ENCODE data around the gene ANO2. TPM values are rescaled to one million over a fixed set of nuclear protein-coding genes. Genes with fewer than 3 reads are reported as not detected.

The ANO2 gene
- total RNA-seq, 6 experiments from 2014 or later, result 0.15 to 0.51 (median 0.25) TPM; not detected in 3

- H3K36me3 Mint-ChIP-seq (ENCODE audit: low read depth), result no peaks in the 10 kb centered on the region
- H3K4me1 Mint-ChIP-seq (ENCODE audit: low read depth), result peaks cover 6% of the 10 kb centered on the region
- TF ChIP-seq, protein P1, sequence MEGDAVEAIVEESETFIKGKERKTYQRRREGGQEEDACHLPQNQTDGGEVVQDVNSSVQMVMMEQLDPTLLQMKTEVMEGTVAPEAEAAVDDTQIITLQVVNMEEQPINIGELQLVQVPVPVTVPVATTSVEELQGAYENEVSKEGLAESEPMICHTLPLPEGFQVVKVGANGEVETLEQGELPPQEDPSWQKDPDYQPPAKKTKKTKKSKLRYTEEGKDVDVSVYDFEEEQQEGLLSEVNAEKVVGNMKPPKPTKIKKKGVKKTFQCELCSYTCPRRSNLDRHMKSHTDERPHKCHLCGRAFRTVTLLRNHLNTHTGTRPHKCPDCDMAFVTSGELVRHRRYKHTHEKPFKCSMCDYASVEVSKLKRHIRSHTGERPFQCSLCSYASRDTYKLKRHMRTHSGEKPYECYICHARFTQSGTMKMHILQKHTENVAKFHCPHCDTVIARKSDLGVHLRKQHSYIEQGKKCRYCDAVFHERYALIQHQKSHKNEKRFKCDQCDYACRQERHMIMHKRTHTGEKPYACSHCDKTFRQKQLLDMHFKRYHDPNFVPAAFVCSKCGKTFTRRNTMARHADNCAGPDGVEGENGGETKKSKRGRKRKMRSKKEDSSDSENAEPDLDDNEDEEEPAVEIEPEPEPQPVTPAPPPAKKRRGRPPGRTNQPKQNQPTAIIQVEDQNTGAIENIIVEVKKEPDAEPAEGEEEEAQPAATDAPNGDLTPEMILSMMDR (IDR thresholded peaks at IDR 0.05), result no peak
- peaks cover 20% of the 10 kb centered on the region for H3K27me3 Mint-ChIP-seq (ENCODE audit: insufficient read depth)
- no peaks in the 10 kb centered on the region for H3K9me3 Mint-ChIP-seq
- H3K4me3 Mint-ChIP-seq, result no peak overlapping the region
- no peak for DNase-seq
- H3K27ac Mint-ChIP-seq, result no peak overlapping the region
These were observed 40.4 kb upstream of the ANO2 start for GRCh38 chr12:5985471-5985870.

DNA sequence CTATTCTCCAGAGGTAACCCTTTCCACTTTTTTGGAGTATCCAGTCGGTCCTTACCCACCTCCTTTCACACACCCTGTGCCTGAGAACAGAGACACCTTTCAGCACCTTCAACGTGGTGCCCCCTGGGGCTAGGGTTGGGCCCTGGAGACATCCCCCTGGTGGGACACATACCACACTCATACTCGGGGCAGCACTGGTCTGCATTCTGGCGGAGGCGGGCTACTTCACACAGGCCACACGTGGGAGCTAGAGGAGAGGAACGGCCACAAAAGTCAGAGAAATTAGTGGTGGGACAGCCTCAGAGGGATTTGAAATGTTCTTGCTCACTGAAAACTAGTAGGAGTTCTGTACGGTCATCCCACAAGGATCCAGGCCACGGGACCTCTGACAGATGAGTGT lies 39.8 kb upstream of the ANO2 start:
- peaks cover 23% of the 10 kb centered on the region for H3K27me3 Mint-ChIP-seq (ENCODE audit: insufficient read depth)
- TF ChIP-seq, protein P1 (IDR thresholded peaks at IDR 0.05), result no peak
- peaks cover 6% of the 10 kb centered on the region for H3K4me1 Mint-ChIP-seq (ENCODE audit: low read depth)
- H3K36me3 Mint-ChIP-seq (ENCODE audit: low read depth), result no peaks in the 10 kb centered on the region
- no peak overlapping the region for H3K27ac Mint-ChIP-seq
- H3K4me3 Mint-ChIP-seq, result no peak overlapping the region
- H3K9me3 Mint-ChIP-seq, result no peaks in the 10 kb centered on the region
- DNase-seq, result no peak

- Mint-ChIP-seq H3K27ac (no peak overlapping the region), H3K27me3 (ENCODE audit: insufficient read depth) (peaks cover 26% of the 10 kb centered on the region), H3K9me3 (no peaks in the 10 kb centered on the region), H3K4me1 (ENCODE audit: low read depth) (no peaks in the 10 kb centered on the region), H3K36me3 (ENCODE audit: low read depth) (no peaks in the 10 kb centered on the region), H3K4me3 (no peak overlapping the region)
- TF ChIP-seq, protein P1 (IDR thresholded peaks at IDR 0.05), result no peak
- no peak for DNase-seq
These were observed 37.0 kb upstream of the ANO2 start for GRCh38 chr12:5982106-5982505.

DNA sequence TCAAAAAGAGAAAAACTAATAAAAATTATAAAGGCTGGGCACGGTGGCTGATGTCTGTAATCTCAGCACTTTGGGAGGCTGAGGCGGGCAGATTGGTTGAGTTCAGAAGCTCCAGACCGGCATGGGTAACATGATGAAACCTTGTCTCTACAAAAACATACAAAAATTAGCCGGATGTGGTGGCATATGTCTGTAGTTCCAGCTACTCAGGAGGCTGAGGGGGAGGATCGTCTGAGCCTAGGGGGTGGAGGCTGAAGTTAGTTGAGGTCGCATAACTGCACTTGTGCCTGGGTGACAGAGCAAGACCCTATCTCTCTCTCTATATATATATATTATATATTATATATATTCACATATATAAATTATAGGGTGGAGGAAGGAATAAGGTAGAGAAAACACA lies 32.5 kb upstream of the ANO2 start:
- DNase-seq, result no peak
- no peaks in the 10 kb centered on the region for H3K36me3 Mint-ChIP-seq (ENCODE audit: low read depth)
- H3K27ac Mint-ChIP-seq, result no peak overlapping the region
- peaks cover 53% of the 10 kb centered on the region for H3K27me3 Mint-ChIP-seq (ENCODE audit: insufficient read depth)
- no peaks in the 10 kb centered on the region for H3K9me3 Mint-ChIP-seq
- TF ChIP-seq, protein P1 (IDR thresholded peaks at IDR 0.05), result no peak
- H3K4me3 Mint-ChIP-seq, result no peak overlapping the region
- no peaks in the 10 kb centered on the region for H3K4me1 Mint-ChIP-seq (ENCODE audit: low read depth)

GRCh38 chr12:5976711-5977110 lies 31.7 kb upstream of the ANO2 start:
- no peak overlapping the region for H3K4me3 Mint-ChIP-seq
- no peak overlapping the region for H3K27ac Mint-ChIP-seq
- H3K4me1 Mint-ChIP-seq (ENCODE audit: low read depth), result no peaks in the 10 kb centered on the region
- no peaks in the 10 kb centered on the region for H3K36me3 Mint-ChIP-seq (ENCODE audit: low read depth)
- H3K9me3 Mint-ChIP-seq, result no peaks in the 10 kb centered on the region
- TF ChIP-seq, protein P1 (IDR thresholded peaks at IDR 0.05), result no peak
- DNase-seq, result no peak
- H3K27me3 Mint-ChIP-seq (ENCODE audit: insufficient read depth), result peaks cover 58% of the 10 kb centered on the region

- Mint-ChIP-seq H3K4me1 (ENCODE audit: low read depth) (no peaks in the 10 kb centered on the region), H3K27ac (no peak overlapping the region), H3K36me3 (ENCODE audit: low read depth) (no peaks in the 10 kb centered on the region), H3K4me3 (no peak overlapping the region), H3K9me3 (no peaks in the 10 kb centered on the region), H3K27me3 (ENCODE audit: insufficient read depth) (peaks cover 57% of the 10 kb centered on the region)
- no peak for DNase-seq
- TF ChIP-seq, protein P1 (IDR thresholded peaks at IDR 0.05), result no peak
These were observed 31.1 kb upstream of the ANO2 start for GRCh38 chr12:5976196-5976595.

Measured in HFFc6 (cell line).